Endothelial cell of umbilical vein (primary cell): ENCODE measurements around the gene CLIP2. TPM values are rescaled to one million over a fixed set of nuclear protein-coding genes. Genes with fewer than 3 reads are reported as not detected.
"Not testable (repeated sequence)": the region's sequence is repeated elsewhere in the genome, so short reads cannot be mapped to it uniquely, and the experiment has no call there.

ENCODE experiments used
- BruUV-seq: library from RNA; stranded (reverse); fragments of 400-500 nt; replicated peaks from 2 replicates; lab custom pipeline; 2021; lab: Mats Ljungman, UMichigan
- CTCF ChIA-PET: fragments of 300-600, 350-600 bp; sonication (Branson Sonifier 250); formaldehyde crosslinking; loops from one replicate; lab custom pipeline; 2021; ENCODE audit warnings: antibody characterized with exemption, inconsistent platforms; lab: Charles Lee
- POLR2A ChIA-PET: fragments of 300-600, 350-600 bp; sonication (Branson Sonifier 250); formaldehyde crosslinking; loops from one replicate; lab custom pipeline; 2021; ENCODE audit warnings: antibody characterized with exemption, inconsistent platforms; lab: Charles Lee
- DNase-seq: peaks from one replicate; pipeline ENCODE4 v3.0.0-alpha.2; 2011; ENCODE audit warnings: low read depth, low spot score
- FAIRE-seq: peaks from 2 replicates; lab custom pipeline; 2011; peaks lifted over from hg19 to GRCh38; lab: Jason Lieb, UNC
- H2AFZ ChIP-seq: 2 replicates; pipeline ENCODE4 v1.6.0; 2012; ENCODE audit warnings: low read depth, low read length, control low read depth, inconsistent platforms
- H3K27ac ChIP-seq: 2 replicates; pipeline ENCODE4 v1.5.1; 2011; ENCODE audit warnings: low read depth, mild to moderate bottlenecking, control low read depth, low read length, moderate library complexity; ENCODE audit not compliant: insufficient read depth
- H3K27me3 ChIP-seq, 2 experiments: 2 replicates each; pipeline versions ENCODE4 v1.6.0 to v1.6.1; 2011; ENCODE audit warnings: low read length in 2 of 2, mixed read lengths in 1 of 2; ENCODE audit not compliant: control insufficient read depth in 2 of 2, insufficient read depth in 2 of 2
- H3K36me3 ChIP-seq, 2 experiments: 2 replicates in 1 of 2; 3 replicates in 1 of 2; pipeline ENCODE4 v1.5.1; 2011; ENCODE audit warnings: low read length in 2 of 2, mild to moderate bottlenecking in 1 of 2, moderate library complexity in 1 of 2; ENCODE audit not compliant: control insufficient read depth in 2 of 2, insufficient read depth in 2 of 2; ENCODE audit errors: extremely low read depth in 1 of 2
- H3K4me1 ChIP-seq: 3 replicates; pipeline ENCODE4 v1.5.1; 2011; ENCODE audit warnings: mild to moderate bottlenecking, low read length; ENCODE audit not compliant: control insufficient read depth, insufficient read depth; ENCODE audit errors: extremely low read depth
- H3K4me2 ChIP-seq: 2 replicates; pipeline ENCODE4 v1.6.1; 2011; ENCODE audit warnings: low read length, control low read depth, mixed read lengths; ENCODE audit not compliant: insufficient read depth
- H3K4me3 ChIP-seq, 3 experiments: fragments of 200-600 bp in 1 of 3; sonication (generic), shearing (Covaris generic) in 1 of 3; replicated peaks in 1 of 3; 2 replicates each; pipeline ENCODE4 v1.5.1; 2011 to 2016; ENCODE audit warnings: control low read depth in 3 of 3, low read length in 3 of 3, mild to moderate bottlenecking in 2 of 3, inconsistent platforms in 1 of 3, low read depth in 1 of 3, moderate library complexity in 1 of 3; ENCODE audit not compliant: insufficient read depth in 1 of 3
- H3K79me2 ChIP-seq: 2 replicates; pipeline ENCODE4 v1.6.0; 2012; ENCODE audit warnings: low read length, inconsistent platforms; ENCODE audit not compliant: control insufficient read depth, insufficient read depth
- H3K9ac ChIP-seq: replicated peaks from 2 replicates; pipeline ENCODE3; 2011; ENCODE audit warnings: low read length, control low read depth; ENCODE audit not compliant: insufficient read depth; ENCODE audit errors: extremely low read depth
- H3K9me1 ChIP-seq: replicated peaks from 3 replicates; pipeline ENCODE4 v1.6.0; 2011; ENCODE audit warnings: mild to moderate bottlenecking, low read length; ENCODE audit not compliant: control insufficient read depth, insufficient read depth; ENCODE audit errors: extremely low read depth
- H3K9me3 ChIP-seq: replicated peaks from 2 replicates; pipeline ENCODE4 v1.5.1; 2012; ENCODE audit warnings: low read length, inconsistent platforms; ENCODE audit not compliant: control insufficient read depth, insufficient read depth
- H4K20me1 ChIP-seq: replicated peaks from 2 replicates; pipeline ENCODE3; 2011; ENCODE audit warnings: mild to moderate bottlenecking, low read length; ENCODE audit not compliant: control insufficient read depth, insufficient read depth; ENCODE audit errors: extremely low read depth
- CTCF ChIP-seq, 2 donors: IDR thresholded peaks; 1 replicate in 1 of 2; 2 replicates in 1 of 2; pipeline ENCODE4 v1.5.1; 2011; ENCODE audit warnings: low read length in 2 of 2, mild to moderate bottlenecking in 2 of 2, moderate library complexity in 2 of 2, control low read depth in 1 of 2, inconsistent platforms in 1 of 2, low read depth in 1 of 2; ENCODE audit not compliant: insufficient read depth in 1 of 2; ENCODE audit errors: extremely low read depth in 1 of 2
- EZH2 ChIP-seq: IDR thresholded peaks from 2 replicates; pipeline ENCODE4 v1.6.1; 2012; ENCODE audit warnings: borderline replicate concordance, low read depth, mild to moderate bottlenecking, moderate library complexity, low read length, inconsistent platforms; ENCODE audit not compliant: severe bottlenecking
- FOS ChIP-seq: IDR thresholded peaks from 2 replicates; pipeline ENCODE4 v1.6.1; 2011; ENCODE audit warnings: mild to moderate bottlenecking, low read length, moderate library complexity, borderline replicate concordance; ENCODE audit not compliant: insufficient read depth
- GATA2 ChIP-seq: IDR thresholded peaks from 2 replicates; pipeline ENCODE4 v1.7.0; 2011; ENCODE audit warnings: low read depth, mild to moderate bottlenecking, moderate library complexity, mixed read lengths, low read length; ENCODE audit not compliant: insufficient read length, insufficient read depth
- JUN ChIP-seq: IDR thresholded peaks from 2 replicates; pipeline ENCODE4 v1.6.1; 2011; ENCODE audit warnings: borderline replicate concordance, low read depth; ENCODE audit not compliant: insufficient read length, insufficient read depth
- MAX ChIP-seq: IDR thresholded peaks from 2 replicates; pipeline ENCODE4 v1.6.1; 2011; ENCODE audit not compliant: insufficient read depth, insufficient read length
- MYC ChIP-seq: IDR thresholded peaks from one replicate; pipeline ENCODE4 v1.6.1; 2011; ENCODE audit warnings: mild to moderate bottlenecking, low read depth, low read length
- POLR2A ChIP-seq: IDR thresholded peaks from 2 replicates; pipeline ENCODE4 v1.6.1; 2012; ENCODE audit warnings: low read depth, mild to moderate bottlenecking, control low read depth, low read length
- POLR2AphosphoS5 ChIP-seq: IDR thresholded peaks from 2 replicates; pipeline ENCODE4 v1.6.1; 2012; ENCODE audit warnings: low read depth, mild to moderate bottlenecking, control low read depth, low read length, moderate library complexity; ENCODE audit not compliant: insufficient read depth
- dilution Hi-C: fragments of 300-500 bp; cut with MboI; formaldehyde crosslinking; loops from one replicate; pipeline ENCODE4 v1.15.0; 2019; ENCODE audit warnings: low sequenced_read_pairs; ENCODE audit not compliant: extremely low pct_ligation_motif_present
- intact Hi-C: fragments of 100-400 bp; cut with micrococcal nuclease; formaldehyde crosslinking; loops from one replicate; pipeline ENCODE4 v1.10.0; 2022
- polyA plus RNA-seq, 4 experiments: library from polyadenylated mRNA; depleted of rRNA in 3 of 4; stranded (reverse) in 3 of 4; unstranded in 1 of 4; fragments of >200 nt; gene quantifications; 2 replicates each; pipeline versions ENCODE4 v1.2.1 to v1.2.3, GENCODE V29; 2011 to 2012; ENCODE audit warnings: missing spikeins in 1 of 4
- total RNA-seq: library from RNA; stranded (reverse); gene quantifications from 2 replicates; pipeline ENCODE4 v1.2.3, GENCODE V29; 2021

CLIP2 gene
- total and polyA plus RNA-seq, 2 donors (not counting 3 experiments of a cell fraction or from before 2014, with no cell fraction given), result 8.3 to 37.1 TPM

- no peak overlapping the region for H3K4me3 ChIP-seq
- H3K36me3 ChIP-seq, result peaks cover 0 to under 1% of the 10 kb centered on the region in 2 experiments
- no peak overlapping the region for H2AFZ ChIP-seq
- no peak overlapping the region for H3K4me2 ChIP-seq
- no peaks in the 10 kb centered on the region for H3K9me1 ChIP-seq
- TF ChIP-seq JUN (no peak), CTCF (IDR thresholded peaks at IDR 0.05; ENCODE audit: extremely low read depth in 1 of 2, insufficient read depth in 1 of 2, low read depth in 1 of 2, low read length in 2 of 2) (no peak), MAX (no peak), POLR2A (no peak), POLR2AphosphoS5 (no peak), GATA2 (no peak), EZH2 (no peak), FOS (no peak), MYC (no peak)
- FAIRE-seq (no peak), DNase-seq (no peak)
- intact Hi-C loops (no loop called here), dilution Hi-C loops (no loop called here)
- CTCF ChIA-PET, result no interaction called here
- H4K20me1 ChIP-seq, result no peaks in the 10 kb centered on the region
- H3K79me2 ChIP-seq, result peaks cover 2% of the 10 kb centered on the region
- no peaks in the 10 kb centered on the region for H3K27me3 ChIP-seq
- POLR2A ChIA-PET, result no interaction called here
- no peak overlapping the region for H3K9ac ChIP-seq
- no peaks in the 10 kb centered on the region for H3K9me3 ChIP-seq
- H3K27ac ChIP-seq, result no peak overlapping the region
- no TSS peak for BruUV-seq
- H3K4me1 ChIP-seq, result peaks cover 6% of the 10 kb centered on the region
These were observed 23.3 kb downstream of the CLIP2 start for GRCh38 chr7:74312418-74313028.

- POLR2A ChIA-PET, H3K4me2 ChIP-seq, FAIRE-seq, H3K79me2 ChIP-seq, intact Hi-C loops, H3K4me3 ChIP-seq, H3K4me1 ChIP-seq, H4K20me1 ChIP-seq, BruUV-seq, H3K9me3 ChIP-seq, H3K36me3 ChIP-seq, H3K27me3 ChIP-seq, H3K9me1 ChIP-seq, H3K27ac ChIP-seq, H3K9ac ChIP-seq, DNase-seq, dilution Hi-C loops, H2AFZ ChIP-seq: not testable (repeated sequence)
- CTCF ChIA-PET, result interaction anchor here (1.0 to 1.5 kb wide), 4 partner anchors 19 to 110 kb away, joined by 3 to 5 read pairs (median 4); no protein-coding TSS in a partner anchor
These were observed 26.7 kb downstream of the CLIP2 start for GRCh38 chr7:74315891-74316290.
